D721Med (cell line): ENCODE measurements around the gene IMPDH1.

Experiments
- DNase-seq: peaks from one replicate; pipeline ENCODE4 v3.0.0; 2011; ENCODE audit warnings: low spot score; ENCODE audit not compliant: insufficient read length
- FAIRE-seq: peaks from 2 replicates; lab custom pipeline; 2011; peaks lifted over from hg19 to GRCh38; lab: Jason Lieb, UNC
- TF ChIP-seq, protein P1 (sequence below): IDR thresholded peaks from 2 replicates; pipeline ENCODE4 v1.5.1; 2012; ENCODE audit warnings: mild to moderate bottlenecking, control low read depth; ENCODE audit not compliant: insufficient read depth; ENCODE audit errors: missing control alignments

IMPDH1 gene

GRCh38 chr7:128352153-128352537, 57.6 kb downstream of the IMPDH1 start:
- DNase-seq (no peak), FAIRE-seq (no peak)
- TF ChIP-seq, protein P1, sequence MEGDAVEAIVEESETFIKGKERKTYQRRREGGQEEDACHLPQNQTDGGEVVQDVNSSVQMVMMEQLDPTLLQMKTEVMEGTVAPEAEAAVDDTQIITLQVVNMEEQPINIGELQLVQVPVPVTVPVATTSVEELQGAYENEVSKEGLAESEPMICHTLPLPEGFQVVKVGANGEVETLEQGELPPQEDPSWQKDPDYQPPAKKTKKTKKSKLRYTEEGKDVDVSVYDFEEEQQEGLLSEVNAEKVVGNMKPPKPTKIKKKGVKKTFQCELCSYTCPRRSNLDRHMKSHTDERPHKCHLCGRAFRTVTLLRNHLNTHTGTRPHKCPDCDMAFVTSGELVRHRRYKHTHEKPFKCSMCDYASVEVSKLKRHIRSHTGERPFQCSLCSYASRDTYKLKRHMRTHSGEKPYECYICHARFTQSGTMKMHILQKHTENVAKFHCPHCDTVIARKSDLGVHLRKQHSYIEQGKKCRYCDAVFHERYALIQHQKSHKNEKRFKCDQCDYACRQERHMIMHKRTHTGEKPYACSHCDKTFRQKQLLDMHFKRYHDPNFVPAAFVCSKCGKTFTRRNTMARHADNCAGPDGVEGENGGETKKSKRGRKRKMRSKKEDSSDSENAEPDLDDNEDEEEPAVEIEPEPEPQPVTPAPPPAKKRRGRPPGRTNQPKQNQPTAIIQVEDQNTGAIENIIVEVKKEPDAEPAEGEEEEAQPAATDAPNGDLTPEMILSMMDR = peak; percentile 23

DNA sequence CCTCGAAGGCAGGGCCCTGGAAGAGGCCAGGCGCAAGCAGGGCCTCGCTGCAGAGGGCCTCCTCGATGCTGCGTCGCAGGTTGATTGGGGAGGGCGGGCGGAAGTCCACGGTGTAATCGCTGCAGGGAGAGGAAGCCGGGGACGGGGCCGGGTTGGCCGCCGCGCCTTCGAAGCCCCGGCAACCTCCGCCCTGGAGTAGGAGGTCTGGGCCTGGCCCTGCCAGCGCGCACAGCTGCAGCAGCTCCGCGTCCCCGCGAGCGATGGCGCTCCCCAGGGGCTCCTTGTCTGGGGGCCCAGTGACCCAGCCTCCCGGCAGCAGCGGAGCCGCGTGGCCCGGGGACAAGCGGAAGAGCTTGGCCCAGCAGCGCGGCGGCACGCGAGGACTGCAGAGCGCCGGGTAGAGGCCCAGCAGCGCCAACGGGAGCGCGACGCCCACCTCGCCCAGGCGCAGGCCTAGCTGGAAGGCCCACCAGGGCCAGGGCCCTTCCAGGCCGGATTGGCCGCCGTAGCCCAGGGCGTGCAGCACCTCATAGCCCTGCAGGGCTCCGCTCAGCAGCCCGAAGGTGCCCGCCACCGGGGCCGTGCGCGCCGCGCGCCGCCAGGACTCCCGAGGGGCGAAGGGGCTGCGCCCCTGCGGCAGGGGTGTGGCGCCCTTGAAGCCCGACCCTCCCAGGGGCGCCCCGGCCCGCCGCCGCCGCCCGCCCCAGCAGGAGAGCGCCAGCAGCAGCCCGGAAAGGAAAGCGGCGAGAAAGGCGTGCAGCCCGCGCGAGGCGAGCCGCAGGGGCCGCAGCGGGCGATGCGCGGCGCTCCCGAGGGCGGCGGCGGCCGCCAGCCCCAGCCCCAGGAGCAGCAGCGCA, 58.3 kb downstream of the IMPDH1 start:
- TF ChIP-seq, protein P1 = no peak
- FAIRE-seq = no peak
- DNase-seq = no peak

DNA sequence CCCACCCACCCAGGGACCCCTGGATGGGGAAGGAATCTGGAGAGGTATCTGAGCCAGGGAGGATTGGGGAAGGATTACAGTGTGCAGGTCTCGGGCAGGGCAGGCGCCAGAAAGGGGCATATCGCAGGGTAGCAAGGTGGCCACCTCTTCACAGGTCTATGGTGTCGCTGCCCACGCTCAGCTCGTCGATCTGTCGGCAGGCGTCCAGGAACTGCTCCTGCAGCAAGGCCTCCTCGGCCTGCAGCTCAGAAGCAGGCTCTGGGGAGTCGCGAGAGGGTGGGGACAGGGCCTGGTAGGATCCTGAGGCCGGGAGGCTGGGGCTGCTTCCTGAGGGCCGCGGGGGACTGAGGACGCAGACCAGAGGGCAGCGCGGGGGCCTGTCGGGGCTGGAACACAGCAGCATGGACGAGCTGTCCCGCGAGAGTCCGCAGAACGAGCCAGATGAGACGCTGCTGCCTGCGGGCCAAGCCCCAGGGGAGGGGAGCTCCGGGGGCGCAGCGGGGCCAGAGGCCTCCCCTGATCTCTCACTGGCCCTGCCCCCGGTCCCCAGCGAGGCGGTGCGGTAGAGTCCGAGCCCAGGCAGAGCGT, 59.0 kb downstream of the IMPDH1 start:
- DNase-seq = no peak
- TF ChIP-seq, protein P1 = no peak
- no peak for FAIRE-seq

DNA sequence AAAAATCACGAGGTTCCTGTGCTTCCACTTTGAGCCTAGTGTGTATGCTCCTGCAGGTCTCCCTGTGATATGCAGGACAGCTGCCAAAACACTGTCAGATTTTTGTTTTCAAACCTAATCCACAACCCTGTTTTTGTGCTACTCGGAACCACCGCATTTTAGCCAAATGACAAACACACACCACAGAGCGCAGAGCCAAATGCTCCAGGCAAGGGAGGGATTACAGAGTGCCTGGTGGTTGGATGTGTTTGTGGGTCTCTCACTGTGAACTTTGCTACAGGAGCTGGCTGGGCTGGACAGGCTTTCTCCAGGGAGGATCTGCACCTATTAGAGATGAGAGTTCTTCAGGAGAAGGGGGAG, 60.3 kb downstream of the IMPDH1 start:
- FAIRE-seq (no peak), DNase-seq (no peak)
- TF ChIP-seq, protein P1 = no peak

- FAIRE-seq (no peak), DNase-seq (no peak)
- TF ChIP-seq, protein P1 = peak; percentile 77
Measured at GRCh38 chr7:128347647-128348097, 62.1 kb downstream of the IMPDH1 start.

DNA sequence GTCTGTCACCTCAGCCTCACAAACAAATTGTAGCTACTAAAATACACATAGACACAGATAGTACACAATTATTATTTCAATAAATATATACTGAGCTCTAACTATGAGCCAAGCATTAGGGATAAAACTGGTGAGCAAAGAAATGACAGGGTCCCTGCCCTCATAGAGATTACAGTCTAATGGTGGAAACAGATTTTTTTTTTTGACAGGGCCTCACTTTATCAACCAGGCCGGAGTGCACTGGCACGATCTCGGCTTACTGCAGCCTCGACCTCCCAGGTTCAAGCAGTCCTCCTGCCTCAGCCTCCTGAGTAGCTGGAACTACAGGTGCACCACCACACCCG, 65.4 kb downstream of the IMPDH1 start:
- FAIRE-seq = no peak
- DNase-seq = no peak
- TF ChIP-seq, protein P1 = no peak
